Nephron (organoid): ENCODE results near the gene C2orf72.

Source experiments
- H3K27ac Mint-ChIP-seq, 3 experiments: 2 replicates each; pipeline ENCODE4 v1.8.0; 2020; ENCODE audit warnings: mixed read lengths in 3 of 3, mild to moderate bottlenecking in 2 of 3, moderate library complexity in 1 of 3
- H3K27me3 Mint-ChIP-seq: 2 replicates; pipeline ENCODE4 v1.8.0; 2021; ENCODE audit warnings: low read depth, mild to moderate bottlenecking, moderate library complexity, mixed read lengths
- H3K36me3 Mint-ChIP-seq: 2 replicates; pipeline ENCODE4 v1.8.0; 2020; ENCODE audit warnings: low read depth, mixed read lengths
- H3K4me1 Mint-ChIP-seq: 2 replicates; pipeline ENCODE4 v1.8.0; 2020; ENCODE audit warnings: mixed read lengths
- H3K4me3 Mint-ChIP-seq, 3 experiments: 2 replicates each; pipeline ENCODE4 v1.8.0; 2020; ENCODE audit warnings: mild to moderate bottlenecking in 3 of 3, mixed read lengths in 3 of 3, moderate library complexity in 2 of 3
- H3K9me3 Mint-ChIP-seq: 2 replicates; pipeline ENCODE4 v1.8.0; 2020; ENCODE audit warnings: mixed read lengths
- CTCF ChIP-seq, 3 experiments: fragments of 200-600 bp; sonication (generic); IDR thresholded peaks; one replicate each; pipeline ENCODE4 v1.5.0; 2021; ENCODE audit warnings: antibody characterized with exemption in 3 of 3; ENCODE audit not compliant: unreplicated experiment in 3 of 3

Gene C2orf72

GRCh38 chr2:231041061-231041689 lies 3.9 kb downstream of the C2orf72 start:
- no peaks in the 10 kb centered on the region for H3K36me3 Mint-ChIP-seq
- TF ChIP-seq CTCF (IDR thresholded peaks at IDR 0.05; ENCODE audit: unreplicated experiment in 3 of 3): no peak
- no peak overlapping the region for H3K27ac Mint-ChIP-seq
- H3K4me1 Mint-ChIP-seq: no peaks in the 10 kb centered on the region
- H3K9me3 Mint-ChIP-seq: no peaks in the 10 kb centered on the region
- no peak overlapping the region for H3K4me3 Mint-ChIP-seq
- peaks cover 52% of the 10 kb centered on the region for H3K27me3 Mint-ChIP-seq

- H3K4me1 Mint-ChIP-seq: no peaks in the 10 kb centered on the region
- H3K9me3 Mint-ChIP-seq: no peaks in the 10 kb centered on the region
- TF ChIP-seq CTCF (IDR thresholded peaks at IDR 0.05; ENCODE audit: unreplicated experiment in 3 of 3): no peak
- no peak overlapping the region for H3K4me3 Mint-ChIP-seq
- H3K27ac Mint-ChIP-seq: no peak overlapping the region
- peaks cover 38% of the 10 kb centered on the region for H3K27me3 Mint-ChIP-seq
- no peaks in the 10 kb centered on the region for H3K36me3 Mint-ChIP-seq
These were observed 6.5 kb downstream of the C2orf72 start for GRCh38 chr2:231043796-231044195.

DNA sequence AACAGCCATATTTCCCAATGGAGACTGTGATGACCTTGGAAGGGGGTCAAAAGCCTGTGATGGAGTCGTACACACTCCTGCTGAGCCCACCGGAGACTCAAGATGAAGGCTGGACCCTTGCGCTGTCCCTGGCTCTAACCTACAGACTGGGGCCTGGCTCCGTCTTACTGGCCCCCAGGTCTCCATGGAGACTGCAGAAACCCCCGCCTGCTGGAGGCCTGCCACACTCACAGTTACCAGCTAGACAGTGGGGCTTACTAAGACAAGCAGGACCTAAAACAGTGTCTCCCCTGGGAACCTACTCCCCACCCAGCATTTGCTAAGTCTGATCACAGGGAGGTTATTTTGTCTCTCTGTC lies 9.6 kb downstream of the C2orf72 start:
- TF ChIP-seq CTCF (IDR thresholded peaks at IDR 0.05; ENCODE audit: unreplicated experiment in 3 of 3): no peak
- H3K27ac Mint-ChIP-seq: no peak overlapping the region
- no peak overlapping the region for H3K4me3 Mint-ChIP-seq
- H3K9me3 Mint-ChIP-seq: no peaks in the 10 kb centered on the region
- peaks cover 19% of the 10 kb centered on the region for H3K27me3 Mint-ChIP-seq
- H3K4me1 Mint-ChIP-seq: no peaks in the 10 kb centered on the region
- no peaks in the 10 kb centered on the region for H3K36me3 Mint-ChIP-seq

DNA sequence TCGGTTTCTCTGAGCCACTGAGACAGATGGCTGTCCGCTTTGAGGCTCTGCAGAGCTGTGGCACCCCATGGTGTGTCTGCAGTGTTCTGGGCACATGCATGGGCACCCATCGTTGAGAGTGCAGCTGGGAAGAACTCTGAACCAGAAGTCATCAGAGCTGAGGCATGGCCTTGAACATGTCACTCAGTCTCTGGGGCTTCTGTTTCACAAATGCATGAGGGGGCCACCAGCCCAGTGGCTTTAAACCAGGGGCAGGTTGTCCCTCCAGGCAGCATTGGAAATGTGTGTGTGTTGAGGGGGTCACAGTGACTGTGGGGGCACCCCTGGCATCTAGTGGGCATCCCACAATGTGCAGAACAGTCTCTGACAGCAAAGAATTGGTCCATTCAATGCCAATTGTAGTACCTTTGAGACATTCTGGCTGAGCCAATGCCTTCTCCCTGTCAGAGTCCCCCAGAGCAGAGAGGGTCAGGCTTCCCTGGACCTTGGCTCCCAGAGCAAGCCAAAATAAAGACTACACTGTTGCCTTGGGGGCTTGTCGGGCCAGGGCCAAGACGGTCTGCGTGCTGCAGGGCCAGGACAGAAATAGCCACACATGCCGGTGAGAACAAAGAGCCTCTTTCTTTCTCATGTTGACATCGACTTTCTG lies 10.1 kb downstream of the C2orf72 start:
- H3K4me3 Mint-ChIP-seq: no peak overlapping the region
- TF ChIP-seq CTCF (IDR thresholded peaks at IDR 0.05; ENCODE audit: unreplicated experiment in 3 of 3): no peak
- no peak overlapping the region for H3K27ac Mint-ChIP-seq
- H3K9me3 Mint-ChIP-seq: no peaks in the 10 kb centered on the region
- H3K27me3 Mint-ChIP-seq: peaks cover 19% of the 10 kb centered on the region
- H3K4me1 Mint-ChIP-seq: no peaks in the 10 kb centered on the region
- no peaks in the 10 kb centered on the region for H3K36me3 Mint-ChIP-seq

DNA sequence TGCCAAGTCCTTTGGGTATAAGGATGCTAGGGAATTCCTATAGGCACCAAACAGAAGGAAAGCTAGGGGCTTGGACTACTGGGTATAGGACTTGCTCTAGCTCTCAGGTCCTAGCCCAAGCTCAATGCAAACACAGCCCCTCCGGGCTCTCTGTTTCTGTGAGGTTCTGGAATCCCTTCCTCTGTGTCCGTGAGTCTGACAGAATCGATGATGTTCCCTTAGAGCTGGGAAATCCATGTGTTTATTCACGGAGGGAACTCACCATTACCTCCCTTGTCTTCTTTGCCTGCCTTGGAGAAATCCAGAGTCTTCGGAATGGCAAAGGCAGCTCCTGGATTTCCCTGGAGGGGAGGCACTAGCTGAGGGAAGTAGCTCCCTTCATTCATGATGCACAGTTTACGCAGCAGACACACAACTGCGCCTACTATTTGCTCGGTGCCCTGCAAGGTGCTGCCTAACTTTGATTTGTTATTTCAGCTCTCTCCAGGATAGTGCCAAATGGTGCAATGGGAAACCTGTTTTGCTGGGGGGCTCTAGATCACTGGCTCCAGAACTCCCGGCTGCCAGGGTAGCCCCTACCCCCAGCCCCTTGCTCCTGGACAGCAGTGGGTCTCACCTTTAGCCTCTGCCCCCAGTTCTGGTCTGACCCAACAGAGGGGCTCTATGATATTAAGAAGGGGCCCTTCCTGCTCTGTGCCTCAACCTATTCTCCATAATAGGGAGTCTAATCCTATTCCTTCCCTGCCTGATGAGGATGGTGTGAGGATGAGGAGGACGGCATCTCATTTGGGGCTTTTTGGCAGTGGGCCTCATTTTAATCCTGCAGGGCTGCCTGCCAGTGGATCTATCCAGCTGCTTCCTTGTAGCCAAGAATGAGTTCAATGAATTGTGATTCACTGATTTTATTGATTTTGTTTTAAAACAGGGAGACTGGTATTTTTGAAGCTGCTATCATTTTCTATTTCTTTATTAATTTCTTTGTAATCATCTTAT lies 10.9 kb downstream of the C2orf72 start:
- no peaks in the 10 kb centered on the region for H3K36me3 Mint-ChIP-seq
- H3K27me3 Mint-ChIP-seq: peaks cover 26% of the 10 kb centered on the region
- peak overlapping the region in 1 of 3 experiments; percentile 28 for H3K27ac Mint-ChIP-seq
- H3K4me3 Mint-ChIP-seq: no peak overlapping the region
- TF ChIP-seq CTCF (IDR thresholded peaks at IDR 0.05; ENCODE audit: unreplicated experiment in 3 of 3): no peak
- no peaks in the 10 kb centered on the region for H3K9me3 Mint-ChIP-seq
- peaks cover 8% of the 10 kb centered on the region for H3K4me1 Mint-ChIP-seq
